Spleen (tissue), 7 donors: ENCODE results near the gene CNST.

Experiments used
- CTCF ChIP-seq, 11 experiments: fragments of 200-600 bp in 7 of 11; fragments of 450-650 bp in 4 of 11; sonication (generic) in 4 of 11; IDR thresholded peaks in 8 of 11; conservative IDR thresholded peaks in 3 of 11; 1 replicate in 7 of 11; 2 replicates in 4 of 11; pipeline versions ENCODE4 v1.4.0 to v1.8.0; 2016 to 2021; ENCODE audit warnings: antibody characterized with exemption in 11 of 11, inconsistent platforms in 4 of 11, mild to moderate bottlenecking in 1 of 11
- POLR2A ChIP-seq, 3 donors: fragments of 450-650 bp; IDR thresholded peaks; one replicate each; pipeline ENCODE4 v1.5.1; 2017; ENCODE audit warnings: antibody characterized with exemption in 3 of 3, mild to moderate bottlenecking in 1 of 3
- POLR2AphosphoS5 ChIP-seq, 3 donors: sonication (generic); formaldehyde crosslinking; IDR thresholded peaks; one replicate each; pipeline ENCODE4 v1.5.1; 2017; ENCODE audit warnings: antibody characterized with exemption in 3 of 3
- donor health status: DM: no; HTN: no; CAD: no; lungs with moderate emphysema.
- donor health status: DM: no; HTN: no; CAD: no.
- donor health status: DM: no; HTN: no; CAD: no.

DNA sequence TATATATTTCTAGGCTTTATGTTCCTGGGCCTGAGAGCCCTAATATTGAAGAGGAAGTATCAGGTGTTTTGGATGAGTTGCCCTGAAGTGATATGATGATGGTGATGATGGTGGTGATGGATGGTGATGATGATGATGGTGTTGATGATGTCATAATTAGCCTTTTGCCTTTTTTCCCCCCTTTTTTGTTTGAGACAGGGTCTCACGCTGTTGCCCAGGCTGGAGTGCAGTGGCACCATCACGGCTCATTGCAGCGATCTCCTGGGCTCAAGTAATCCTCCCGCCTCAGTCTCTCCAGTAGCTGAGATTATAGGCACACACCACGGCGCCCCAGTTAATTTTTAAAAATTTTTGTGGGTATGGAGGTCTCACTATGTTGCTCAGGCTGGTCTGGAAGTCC lies 76.5 kb downstream of the CNST start:
- TF ChIP-seq CTCF (IDR thresholded peaks at IDR 0.05 in 8 of 11, conservative IDR thresholded peaks at IDR 0.05 in 3 of 11) (no peak), POLR2A (IDR thresholded peaks at IDR 0.05) (no peak), POLR2AphosphoS5 (IDR thresholded peaks at IDR 0.05) (no peak)
